OCI-LY3 (cell line): ENCODE data around the gene PEX10.

Source experiments
- EZH2phosphoT487 ChIP-seq: fragments of 200-600 bp; shearing (Covaris generic); IDR thresholded peaks from 2 replicates; pipeline ENCODE4 v1.6.1; 2018; ENCODE audit warnings: antibody characterized with exemption, mixed run types, low read depth
- TF ChIP-seq, protein P1 (sequence below): fragments of 200-600, 300-600 bp; sonication (generic); IDR thresholded peaks from 2 replicates; pipeline ENCODE4 v1.5.1; 2014; ENCODE audit warnings: antibody characterized with exemption, low read length, low read depth

- TF ChIP-seq, protein P1, sequence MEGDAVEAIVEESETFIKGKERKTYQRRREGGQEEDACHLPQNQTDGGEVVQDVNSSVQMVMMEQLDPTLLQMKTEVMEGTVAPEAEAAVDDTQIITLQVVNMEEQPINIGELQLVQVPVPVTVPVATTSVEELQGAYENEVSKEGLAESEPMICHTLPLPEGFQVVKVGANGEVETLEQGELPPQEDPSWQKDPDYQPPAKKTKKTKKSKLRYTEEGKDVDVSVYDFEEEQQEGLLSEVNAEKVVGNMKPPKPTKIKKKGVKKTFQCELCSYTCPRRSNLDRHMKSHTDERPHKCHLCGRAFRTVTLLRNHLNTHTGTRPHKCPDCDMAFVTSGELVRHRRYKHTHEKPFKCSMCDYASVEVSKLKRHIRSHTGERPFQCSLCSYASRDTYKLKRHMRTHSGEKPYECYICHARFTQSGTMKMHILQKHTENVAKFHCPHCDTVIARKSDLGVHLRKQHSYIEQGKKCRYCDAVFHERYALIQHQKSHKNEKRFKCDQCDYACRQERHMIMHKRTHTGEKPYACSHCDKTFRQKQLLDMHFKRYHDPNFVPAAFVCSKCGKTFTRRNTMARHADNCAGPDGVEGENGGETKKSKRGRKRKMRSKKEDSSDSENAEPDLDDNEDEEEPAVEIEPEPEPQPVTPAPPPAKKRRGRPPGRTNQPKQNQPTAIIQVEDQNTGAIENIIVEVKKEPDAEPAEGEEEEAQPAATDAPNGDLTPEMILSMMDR = no peak
- no peak for TF ChIP-seq EZH2phosphoT487
Observed at GRCh38 chr1:2449636-2450454, 37.5 kb upstream of the PEX10 start.
